SK-N-MC (cell line): ENCODE results near the gene ATXN1.

Source experiments
- EZH2 ChIP-seq: fragments of 200-600 bp; sonication (generic); IDR thresholded peaks from one replicate; pipeline ENCODE4 v1.6.1; 2017; ENCODE audit warnings: antibody characterized with exemption
- POLR2AphosphoS5 ChIP-seq: IDR thresholded peaks from 2 replicates; pipeline ENCODE4 v1.6.1; 2012; ENCODE audit warnings: mild to moderate bottlenecking, low read depth, low read length, borderline replicate concordance

GRCh38 chr6:16355699-16356446 is 405.4 kb downstream of the ATXN1 start:
- TF ChIP-seq POLR2AphosphoS5, result no peak
- TF ChIP-seq EZH2, result no peak
